Measurements from ENCODE around the gene RAET1G.
A peak's percentile ranks its signal among the peaks of the same experiment; 100 is the strongest.
"Not testable (repeated sequence)": the region's sequence is repeated elsewhere in the genome, so short reads cannot be mapped to it uniquely, and the experiment has no call there.

RAET1G gene

GRCh38 chr6:149941583-149942460 lies 18.9 kb upstream of the RAET1G start, which contains the start of gene ULBP2:
Gene ULBP2 (plus strand): TSS chr6:149942014. CDS start chr6:149942073, 59 bp downstream.
- DNase-seq (ENCODE audit: low read depth, low spot score), result peak; percentile 83
- ChIA-PET CTCF (interaction anchor here (1.0 to 1.6 kb wide), 3 partner anchors 15 to 105 kb away, joined by 3 to 18 read pairs (median 4); no protein-coding TSS in a partner anchor), POLR2A (no interaction called here)
- TF ChIP-seq CTCF (IDR thresholded peaks at IDR 0.05; ENCODE audit: insufficient read depth, low read length, missing control alignments), result no peak
- H3K4me3 ChIP-seq (ENCODE audit: low read depth, low read length), result peak within 1 kb of the TSS; percentile 77

- CTCF ChIA-PET, result interaction anchor here (1.0 to 1.6 kb wide), 4 partner anchors 14 to 454 kb away, joined by 3 to 18 read pairs (median 8); no protein-coding TSS in a partner anchor
Measured at GRCh38 chr6:149940672-149940982, 17.7 kb upstream of the RAET1G start.

GRCh38 chr6:149939909-149940671 lies 17.2 kb upstream of the RAET1G start:
- DNase-seq (ENCODE audit: low read depth, low spot score), result no peak
- no peak overlapping the region for H3K4me3 ChIP-seq (ENCODE audit: low read depth, low read length)
- TF ChIP-seq CTCF (IDR thresholded peaks at IDR 0.05; ENCODE audit: insufficient read depth, low read length, missing control alignments), result no peak
- ChIA-PET POLR2A (no interaction called here), CTCF (interaction anchor here (1.0 to 1.6 kb wide), 5 partner anchors 13 to 455 kb away, joined by 3 to 18 read pairs (median 4); no protein-coding TSS in a partner anchor)

More at GRCh38 chr6:149940672-149940982, 17.7 kb upstream of the RAET1G start:
- TF ChIP-seq CTCF (IDR thresholded peaks at IDR 0.05; ENCODE audit: insufficient read depth, low read length, missing control alignments), result no peak
- H3K4me3 ChIP-seq (ENCODE audit: low read depth, low read length), result no peak overlapping the region
- no peak for DNase-seq (ENCODE audit: low read depth, low spot score)
- POLR2A ChIA-PET, result no interaction called here

- ChIA-PET POLR2A (no interaction called here), CTCF (interaction anchor here (1.2 to 1.3 kb wide), 2 partner anchors 72 to 78 kb away, joined by 3 to 6 read pairs; no protein-coding TSS in a partner anchor)
- TF ChIP-seq CTCF (IDR thresholded peaks at IDR 0.05; ENCODE audit: insufficient read depth, low read length, missing control alignments), result no peak
- no peak overlapping the region for H3K4me3 ChIP-seq (ENCODE audit: low read depth, low read length)
- no peak for DNase-seq (ENCODE audit: low read depth, low spot score)
Measured at GRCh38 chr6:149939356-149939648, 16.4 kb upstream of the RAET1G start.

GRCh38 chr6:149938571-149939355 lies 15.8 kb upstream of the RAET1G start:
- ChIA-PET POLR2A (no interaction called here), CTCF (interaction anchor here (0.6 to 1.2 kb wide), 2 partner anchors 78 to 142 kb away, joined by 3 to 6 read pairs; no protein-coding TSS in a partner anchor)
- H3K4me3 ChIP-seq (ENCODE audit: low read depth, low read length), result peak overlapping the region; percentile 55
- no peak for TF ChIP-seq CTCF (IDR thresholded peaks at IDR 0.05; ENCODE audit: insufficient read depth, low read length, missing control alignments)
- no peak for DNase-seq (ENCODE audit: low read depth, low spot score)

- DNase-seq (ENCODE audit: low read depth, low spot score); POLR2A ChIA-PET: not testable (repeated sequence)
- peak overlapping the region; percentile 55 for H3K4me3 ChIP-seq (ENCODE audit: low read depth, low read length)
- CTCF ChIA-PET, result interaction anchor here (1.2 kb wide), 1 partner anchor 79 kb away, joined by 6 read pairs; no protein-coding TSS in a partner anchor
Measured at GRCh38 chr6:149938013-149938570, 15.2 kb upstream of the RAET1G start.

All from AG04449 (cell line).